GM12891 (cell line): ENCODE results near the gene TEAD1.

Source experiments
- POLR2A ChIP-seq: IDR thresholded peaks from 2 replicates; pipeline ENCODE4 v1.6.1; 2011; ENCODE audit warnings: low read depth, low read length, control low read depth
- POLR2AphosphoS5 ChIP-seq: IDR thresholded peaks from 2 replicates; pipeline ENCODE4 v1.6.1; 2011; ENCODE audit warnings: low read depth, low read length, control low read depth
- POU2F2 ChIP-seq: IDR thresholded peaks from 2 replicates; pipeline ENCODE4 v1.6.1; 2011; ENCODE audit warnings: low read depth, mild to moderate bottlenecking, control low read depth, low read length, moderate library complexity
- SPI1 ChIP-seq: IDR thresholded peaks from 2 replicates; pipeline ENCODE4 v1.6.1; 2011; ENCODE audit warnings: low read depth, low read length, control low read depth
- TAF1 ChIP-seq: IDR thresholded peaks from 2 replicates; pipeline ENCODE4 v1.6.1; 2011; ENCODE audit warnings: low read depth, low read length, control low read depth

- TF ChIP-seq POLR2AphosphoS5 = no peak
- TF ChIP-seq POLR2A = no peak
- no peak for TF ChIP-seq TAF1
- no peak for TF ChIP-seq POU2F2
- no peak for TF ChIP-seq SPI1
These were observed 129.0 kb downstream of the TEAD1 start for GRCh38 chr11:12803086-12803826.
